Effector memory CD4-positive, alpha-beta T cell (primary cell): ENCODE results near the gene RALBP1.

Experiments used
- DNase-seq, 3 donors: peaks; one replicate each; pipeline ENCODE4 v3.0.0-alpha.2; 2020
- H3K27ac ChIP-seq: 2 replicates; pipeline ENCODE4 v1.7.0; 2013; ENCODE audit warnings: mild to moderate bottlenecking, low read length, moderate library complexity; ENCODE audit not compliant: insufficient read depth, poor library complexity, severe bottlenecking
- H3K27me3 ChIP-seq: replicated peaks from 2 replicates; pipeline ENCODE4 v1.7.0; 2013; ENCODE audit warnings: mild to moderate bottlenecking, low read length; ENCODE audit not compliant: insufficient read depth, control insufficient read depth, poor library complexity, severe bottlenecking
- H3K36me3 ChIP-seq: 2 replicates; pipeline ENCODE4 v1.7.0; 2013; ENCODE audit warnings: mild to moderate bottlenecking, low read length, moderate library complexity; ENCODE audit not compliant: control insufficient read depth, insufficient read depth
- H3K4me1 ChIP-seq: 2 replicates; pipeline ENCODE4 v1.7.0; 2013; ENCODE audit warnings: low read length, mild to moderate bottlenecking; ENCODE audit not compliant: control insufficient read depth, insufficient read depth, poor library complexity, severe bottlenecking
- H3K4me3 ChIP-seq: 2 replicates; pipeline ENCODE4 v1.7.0; 2013; ENCODE audit warnings: low read length, low read depth, mild to moderate bottlenecking; ENCODE audit not compliant: insufficient read depth, poor library complexity, severe bottlenecking
- H3K9me3 ChIP-seq: 2 replicates; pipeline ENCODE4 v1.7.0; 2013; ENCODE audit warnings: mild to moderate bottlenecking, low read length, moderate library complexity; ENCODE audit not compliant: control insufficient read depth

Gene RALBP1

GRCh38 chr18:9542924-9543323 lies 67.6 kb downstream of the RALBP1 start:
- H3K4me3 ChIP-seq = no peak overlapping the region

GRCh38 chr18:9545029-9545428 lies 69.7 kb downstream of the RALBP1 start:
- Histone ChIP-seq H3K27me3 (no peaks in the 10 kb centered on the region), H3K4me1 (no peaks in the 10 kb centered on the region), H3K36me3 (peaks cover 35% of the 10 kb centered on the region), H3K27ac (no peak overlapping the region), H3K4me3 (no peak overlapping the region), H3K9me3 (no peaks in the 10 kb centered on the region)
- no peak for DNase-seq

More at GRCh38 chr18:9542924-9543323, 67.6 kb downstream of the RALBP1 start:
- DNase-seq = no peak
- Histone ChIP-seq H3K9me3 (no peaks in the 10 kb centered on the region), H3K36me3 (peaks cover 20% of the 10 kb centered on the region), H3K4me1 (no peaks in the 10 kb centered on the region), H3K27me3 (no peaks in the 10 kb centered on the region), H3K27ac (no peak overlapping the region)

- no peaks in the 10 kb centered on the region for H3K27me3 ChIP-seq
- no peak for DNase-seq
- H3K27ac ChIP-seq = no peak overlapping the region
- H3K4me3 ChIP-seq = no peak overlapping the region
- H3K36me3 ChIP-seq = peaks cover 47% of the 10 kb centered on the region
- H3K4me1 ChIP-seq = no peaks in the 10 kb centered on the region
- H3K9me3 ChIP-seq = no peaks in the 10 kb centered on the region
These were observed 71.2 kb downstream of the RALBP1 start for GRCh38 chr18:9546468-9546867.

GRCh38 chr18:9547782-9548181 lies 72.5 kb downstream of the RALBP1 start:
- no peak overlapping the region for H3K27ac ChIP-seq
- H3K4me1 ChIP-seq = no peaks in the 10 kb centered on the region
- H3K9me3 ChIP-seq = no peaks in the 10 kb centered on the region
- peaks cover 55% of the 10 kb centered on the region for H3K36me3 ChIP-seq
- no peaks in the 10 kb centered on the region for H3K27me3 ChIP-seq
- DNase-seq = no peak
- no peak overlapping the region for H3K4me3 ChIP-seq

GRCh38 chr18:9549405-9549804 lies 74.1 kb downstream of the RALBP1 start:
- Histone ChIP-seq H3K36me3 (peaks cover 69% of the 10 kb centered on the region), H3K9me3 (no peaks in the 10 kb centered on the region)

GRCh38 chr18:9550429-9550828 lies 75.1 kb downstream of the RALBP1 start:
- Histone ChIP-seq H3K27me3 (no peaks in the 10 kb centered on the region), H3K4me1 (no peaks in the 10 kb centered on the region), H3K36me3 (peaks cover 69% of the 10 kb centered on the region), H3K4me3 (no peak overlapping the region), H3K9me3 (no peaks in the 10 kb centered on the region), H3K27ac (no peak overlapping the region)
- DNase-seq = no peak

More at GRCh38 chr18:9549405-9549804, 74.1 kb downstream of the RALBP1 start:
- Histone ChIP-seq H3K27me3 (no peaks in the 10 kb centered on the region), H3K4me3 (no peak overlapping the region), H3K27ac (no peak overlapping the region), H3K4me1 (no peaks in the 10 kb centered on the region)
- DNase-seq = no peak

- no peak overlapping the region for H3K4me3 ChIP-seq
- no peak for DNase-seq
- no peaks in the 10 kb centered on the region for H3K9me3 ChIP-seq
- H3K27ac ChIP-seq = no peak overlapping the region
- no peaks in the 10 kb centered on the region for H3K4me1 ChIP-seq
- peaks cover 64% of the 10 kb centered on the region for H3K36me3 ChIP-seq
- H3K27me3 ChIP-seq = no peaks in the 10 kb centered on the region
These were observed 76.9 kb downstream of the RALBP1 start for GRCh38 chr18:9552191-9552590.

- no peaks in the 10 kb centered on the region for H3K4me1 ChIP-seq
- no peak for DNase-seq
- no peak overlapping the region for H3K27ac ChIP-seq
- H3K36me3 ChIP-seq = peaks cover 66% of the 10 kb centered on the region
- no peak overlapping the region for H3K4me3 ChIP-seq
- H3K9me3 ChIP-seq = no peaks in the 10 kb centered on the region
- H3K27me3 ChIP-seq = no peaks in the 10 kb centered on the region
These were observed 77.3 kb downstream of the RALBP1 start for GRCh38 chr18:9552616-9553015.

- H3K9me3 ChIP-seq = no peaks in the 10 kb centered on the region
- H3K27me3 ChIP-seq = no peaks in the 10 kb centered on the region
- no peaks in the 10 kb centered on the region for H3K4me1 ChIP-seq
- no peak for DNase-seq
- no peak overlapping the region for H3K27ac ChIP-seq
- H3K36me3 ChIP-seq = peaks cover 49% of the 10 kb centered on the region
- no peak overlapping the region for H3K4me3 ChIP-seq
These were observed 82.1 kb downstream of the RALBP1 start for GRCh38 chr18:9557250-9557943.

- peaks cover 49% of the 10 kb centered on the region for H3K36me3 ChIP-seq
- H3K9me3 ChIP-seq = no peaks in the 10 kb centered on the region
- DNase-seq = no peak
- no peaks in the 10 kb centered on the region for H3K27me3 ChIP-seq
- no peaks in the 10 kb centered on the region for H3K4me1 ChIP-seq
- no peak overlapping the region for H3K27ac ChIP-seq
- no peak overlapping the region for H3K4me3 ChIP-seq
These were observed 83.2 kb downstream of the RALBP1 start for GRCh38 chr18:9558387-9559064.
